Midbrain (tissue), 1 donor: ENCODE results near the gene KCNMA1.
A peak's percentile ranks its signal among the peaks of the same experiment; 100 is the strongest.

ENCODE experiments used
- DNase-seq: peaks from one replicate; lab custom pipeline; 2025; lab: John Stamatoyannopoulos, UW

Gene KCNMA1

DNA sequence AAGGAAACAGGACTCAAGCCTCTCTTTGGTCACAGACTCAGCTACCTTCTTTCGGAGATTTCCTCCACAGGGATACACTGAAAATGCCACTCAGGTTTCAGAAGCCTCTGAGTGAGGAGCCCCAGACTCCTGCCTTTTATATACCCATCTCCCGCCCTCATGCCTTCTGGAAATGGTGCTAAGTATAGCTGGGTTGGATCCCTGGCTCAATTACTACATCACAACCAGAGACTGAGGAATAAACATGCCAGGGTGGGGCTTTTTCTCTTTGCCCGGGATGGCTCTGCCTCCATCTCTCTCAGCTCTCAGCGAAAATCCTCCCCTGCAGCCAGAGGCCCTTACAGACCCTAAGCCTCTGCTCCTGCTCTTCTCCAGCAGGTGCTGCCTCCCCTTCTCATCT lies 299.5 kb downstream of the KCNMA1 start:
- no peak for DNase-seq

DNA sequence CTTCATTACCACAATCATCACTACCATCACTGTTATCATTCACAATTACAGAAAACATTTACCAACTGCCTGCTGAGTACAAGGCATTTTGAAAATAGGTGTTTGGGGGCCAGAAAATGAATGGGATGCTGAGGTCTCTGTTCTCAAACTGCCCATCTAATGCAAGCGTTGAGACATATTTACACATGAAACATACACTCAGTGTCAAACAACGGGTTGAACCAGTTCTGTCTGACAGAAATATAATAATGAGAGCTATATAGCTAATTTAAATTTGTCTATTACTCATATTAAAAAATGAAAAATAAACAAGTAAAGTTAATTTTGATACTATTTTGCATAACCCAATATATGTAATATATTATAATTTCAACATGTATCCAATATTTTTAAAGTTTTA lies 303.1 kb downstream of the KCNMA1 start:
- DNase-seq = no peak

DNA sequence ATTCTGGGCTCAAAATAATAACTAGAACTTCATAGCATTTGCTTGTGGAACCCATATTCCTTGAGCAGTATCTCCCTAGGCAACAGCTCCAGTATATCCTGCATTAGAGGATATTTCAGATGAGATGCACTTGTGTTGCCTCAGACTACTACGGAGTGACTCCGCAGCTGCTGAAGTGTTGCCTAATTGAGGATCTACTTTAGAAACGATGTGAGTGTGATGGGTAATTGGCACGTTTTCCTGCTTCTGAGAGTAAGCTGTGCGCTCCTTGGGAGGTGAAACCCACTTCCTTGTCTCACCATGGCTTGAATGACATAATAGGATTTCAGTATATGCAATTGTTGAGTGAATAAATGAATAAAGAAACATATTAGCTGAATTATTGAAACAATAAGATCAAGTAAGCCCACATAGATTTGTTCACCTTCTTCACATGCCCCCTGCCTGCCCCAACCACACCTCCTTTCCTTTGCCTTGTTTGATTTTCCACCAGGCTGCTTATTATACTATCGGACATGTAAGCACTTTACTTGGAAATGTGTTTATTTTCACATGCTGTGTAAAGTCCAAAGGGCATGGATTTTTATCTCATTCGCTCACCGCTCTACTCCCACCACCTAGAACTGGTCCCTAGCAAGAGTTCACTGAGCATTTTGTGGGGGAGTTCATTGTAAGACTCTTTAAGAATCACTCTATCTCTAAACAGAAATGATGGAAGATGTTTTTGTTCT lies 303.8 kb downstream of the KCNMA1 start:
- no peak for DNase-seq

DNA sequence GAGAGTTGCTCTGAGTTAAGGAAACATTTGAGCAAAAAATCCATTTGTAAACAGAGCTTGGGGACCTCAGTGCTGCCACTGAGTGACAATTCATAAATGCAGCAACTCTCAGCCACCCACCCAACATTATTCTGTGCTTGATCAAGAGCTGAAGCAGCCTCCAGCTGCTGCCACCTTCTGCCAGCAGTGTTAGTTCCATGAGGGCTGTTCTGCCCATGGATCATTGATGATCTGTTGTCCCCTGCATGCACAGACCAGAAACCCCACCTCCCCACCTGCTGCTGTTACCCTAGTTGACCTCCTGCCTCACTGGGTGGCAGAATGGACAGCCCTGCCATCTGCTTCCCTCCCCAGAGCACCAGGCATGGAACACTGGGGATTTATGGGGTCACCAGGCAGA lies 305.4 kb downstream of the KCNMA1 start:
- DNase-seq = no peak

DNA sequence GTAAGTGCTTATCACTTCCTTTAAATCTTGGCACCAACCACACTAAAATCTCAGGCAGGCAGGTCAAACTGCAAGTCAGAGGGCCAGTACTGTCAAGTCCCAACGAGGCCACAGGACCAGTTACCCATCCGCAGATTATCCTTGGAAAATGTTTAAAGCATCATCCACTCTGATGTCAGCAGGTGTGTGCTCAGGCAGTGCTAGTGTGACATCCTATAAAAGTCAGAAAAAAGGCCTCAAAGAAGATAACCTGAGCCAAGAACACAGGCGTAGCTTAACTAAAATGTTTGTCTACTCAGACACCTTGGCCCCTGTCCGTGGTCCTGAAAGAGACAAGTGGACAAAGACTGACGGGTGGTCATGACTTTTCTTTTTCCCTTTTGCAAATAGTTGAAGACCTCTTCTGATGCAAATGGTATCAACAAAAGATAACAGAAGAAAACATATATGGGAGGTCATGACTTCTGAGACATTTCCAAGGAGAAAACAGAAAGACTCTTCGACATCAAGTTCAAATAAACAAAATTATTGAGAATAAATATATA lies 309.3 kb downstream of the KCNMA1 start:
- no peak for DNase-seq

DNA sequence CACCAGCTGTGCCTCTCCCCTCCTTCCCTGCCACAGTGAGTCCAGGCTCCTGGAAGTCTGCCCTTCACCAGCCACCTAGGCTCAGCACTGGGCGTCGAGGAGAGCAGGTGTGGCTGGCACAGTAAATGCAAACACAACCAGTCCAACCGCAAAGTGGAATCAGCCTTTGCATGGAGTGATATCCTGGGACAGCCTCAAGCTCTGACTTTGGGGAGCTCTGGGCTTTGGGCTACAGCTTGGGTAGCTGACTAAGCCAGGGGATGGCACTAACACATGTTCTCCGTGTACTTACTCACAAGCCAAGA lies 312.4 kb downstream of the KCNMA1 start:
- DNase-seq = no peak

- no peak for DNase-seq
Observed at GRCh38 chr10:77321838-77322237, 315.8 kb downstream of the KCNMA1 start.

GRCh38 chr10:77320971-77321471 lies 316.6 kb downstream of the KCNMA1 start:
- no peak for DNase-seq

DNA sequence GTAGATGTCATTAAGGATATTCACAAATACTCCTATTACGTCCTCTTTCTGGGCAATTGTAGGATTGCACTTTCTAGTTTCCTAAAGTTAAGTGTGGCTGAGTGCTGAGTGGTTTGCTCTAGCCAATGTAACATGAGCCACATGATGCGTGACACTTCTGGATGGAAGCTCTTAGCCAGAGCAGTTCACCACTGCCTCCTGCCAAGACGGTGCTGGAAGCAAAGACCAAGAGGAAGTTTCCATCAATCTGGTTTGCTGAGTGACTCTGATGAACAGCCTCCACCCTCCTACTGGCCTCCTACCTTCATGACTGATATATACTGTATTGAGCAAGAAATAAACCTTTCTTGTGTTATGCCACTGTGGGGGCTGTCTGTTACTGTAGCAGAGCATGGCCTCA lies 318.1 kb downstream of the KCNMA1 start:
- DNase-seq = no peak

GRCh38 chr10:77318739-77319138 lies 318.9 kb downstream of the KCNMA1 start:
- peak; percentile 19 for DNase-seq

DNA sequence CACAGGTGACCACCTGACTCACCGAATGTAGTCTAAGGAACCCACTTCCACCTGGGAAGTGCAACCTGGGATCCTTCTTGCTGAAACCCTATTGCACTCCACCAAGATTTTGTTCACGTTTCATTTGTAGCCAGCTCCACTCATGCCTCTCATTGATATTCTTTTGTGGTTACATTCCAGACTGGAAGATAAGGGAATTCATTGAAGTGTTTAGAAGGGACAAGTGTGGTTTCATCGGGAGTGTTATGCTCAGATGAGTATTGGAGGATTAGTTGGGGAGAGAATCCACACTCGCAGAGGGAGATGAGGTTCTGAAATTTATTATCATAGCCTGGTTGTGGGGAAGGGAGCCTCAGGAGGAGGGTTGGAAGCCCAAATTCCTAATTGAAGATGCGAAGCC lies 320.4 kb downstream of the KCNMA1 start:
- DNase-seq = no peak

- DNase-seq = no peak
Observed at GRCh38 chr10:77315496-77316129, 322.0 kb downstream of the KCNMA1 start.

- no peak for DNase-seq
Observed at GRCh38 chr10:77313066-77313750, 324.4 kb downstream of the KCNMA1 start.

- DNase-seq = no peak
Observed at GRCh38 chr10:77311186-77311585, 326.4 kb downstream of the KCNMA1 start.

GRCh38 chr10:77310288-77310840 lies 327.2 kb downstream of the KCNMA1 start:
- DNase-seq = no peak

DNA sequence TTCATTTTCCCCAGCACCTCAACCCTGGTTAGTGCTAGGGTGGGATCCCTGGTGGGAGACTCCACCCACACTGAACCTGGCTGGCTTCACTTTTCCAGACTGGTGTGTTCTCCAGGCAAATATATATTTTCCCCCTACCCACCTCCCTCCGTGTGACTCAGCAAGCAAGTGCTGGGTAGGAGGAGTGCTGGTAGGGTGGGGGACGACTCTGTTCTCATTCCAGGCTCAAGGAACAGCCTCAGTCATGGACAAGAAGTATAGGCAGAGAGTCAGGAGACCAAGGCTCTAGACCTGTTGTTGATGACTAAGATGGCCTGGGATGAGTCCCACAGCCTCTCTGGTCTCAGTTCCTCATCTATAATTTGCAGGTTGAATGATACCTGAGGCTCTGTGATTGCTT lies 328.1 kb downstream of the KCNMA1 start:
- DNase-seq = no peak

GRCh38 chr10:77309092-77309491 lies 328.5 kb downstream of the KCNMA1 start:
- DNase-seq = no peak

DNA sequence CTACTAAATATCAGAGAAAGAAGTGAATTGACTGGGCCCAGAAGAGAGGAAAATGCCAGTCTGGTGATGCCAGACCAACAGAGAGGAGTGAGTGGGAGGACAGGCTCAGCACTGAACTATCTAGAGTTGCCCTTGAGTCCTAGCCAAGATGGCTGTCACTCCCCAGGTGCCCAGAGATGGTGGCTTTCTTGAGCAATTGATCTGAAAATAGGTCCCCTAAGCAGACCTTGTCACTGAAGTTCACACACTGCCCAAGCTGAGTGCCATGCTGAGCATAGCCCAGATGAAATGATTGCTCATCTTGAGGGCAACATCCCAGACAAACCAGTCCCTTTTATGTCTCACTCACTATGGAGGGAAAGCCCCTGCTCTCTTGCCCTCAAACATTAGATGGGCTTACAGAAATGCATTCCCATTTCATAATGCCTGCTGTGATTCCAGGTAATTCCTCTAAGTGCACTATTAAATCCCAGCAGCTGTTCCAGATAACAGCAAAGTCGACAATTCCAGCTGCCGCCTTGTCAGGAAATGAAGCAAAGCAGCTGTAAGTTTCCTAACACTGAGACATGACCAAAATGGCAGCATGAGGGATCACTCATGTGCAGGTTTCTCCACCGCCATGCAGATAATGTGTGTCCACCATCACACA lies 329.4 kb downstream of the KCNMA1 start:
- no peak for DNase-seq

DNA sequence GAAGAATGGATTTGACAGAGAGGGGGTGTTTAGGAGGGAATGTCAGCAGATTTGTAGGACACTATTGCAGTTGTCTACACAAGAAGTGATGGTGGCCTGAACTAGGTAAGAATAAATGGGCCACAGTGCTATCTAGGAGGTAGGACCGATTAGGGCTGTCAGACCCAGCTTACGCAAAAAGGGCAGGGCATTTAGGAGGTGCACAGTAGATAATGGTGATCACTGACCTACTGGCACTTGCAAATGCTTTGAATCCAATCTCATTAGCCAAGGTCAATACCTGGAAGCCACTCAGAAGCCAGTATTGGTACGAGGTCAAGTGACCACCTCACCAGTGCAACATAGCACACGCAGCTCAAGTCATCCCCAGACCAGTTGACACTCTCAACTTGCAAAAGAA lies 330.9 kb downstream of the KCNMA1 start:
- DNase-seq = no peak

DNA sequence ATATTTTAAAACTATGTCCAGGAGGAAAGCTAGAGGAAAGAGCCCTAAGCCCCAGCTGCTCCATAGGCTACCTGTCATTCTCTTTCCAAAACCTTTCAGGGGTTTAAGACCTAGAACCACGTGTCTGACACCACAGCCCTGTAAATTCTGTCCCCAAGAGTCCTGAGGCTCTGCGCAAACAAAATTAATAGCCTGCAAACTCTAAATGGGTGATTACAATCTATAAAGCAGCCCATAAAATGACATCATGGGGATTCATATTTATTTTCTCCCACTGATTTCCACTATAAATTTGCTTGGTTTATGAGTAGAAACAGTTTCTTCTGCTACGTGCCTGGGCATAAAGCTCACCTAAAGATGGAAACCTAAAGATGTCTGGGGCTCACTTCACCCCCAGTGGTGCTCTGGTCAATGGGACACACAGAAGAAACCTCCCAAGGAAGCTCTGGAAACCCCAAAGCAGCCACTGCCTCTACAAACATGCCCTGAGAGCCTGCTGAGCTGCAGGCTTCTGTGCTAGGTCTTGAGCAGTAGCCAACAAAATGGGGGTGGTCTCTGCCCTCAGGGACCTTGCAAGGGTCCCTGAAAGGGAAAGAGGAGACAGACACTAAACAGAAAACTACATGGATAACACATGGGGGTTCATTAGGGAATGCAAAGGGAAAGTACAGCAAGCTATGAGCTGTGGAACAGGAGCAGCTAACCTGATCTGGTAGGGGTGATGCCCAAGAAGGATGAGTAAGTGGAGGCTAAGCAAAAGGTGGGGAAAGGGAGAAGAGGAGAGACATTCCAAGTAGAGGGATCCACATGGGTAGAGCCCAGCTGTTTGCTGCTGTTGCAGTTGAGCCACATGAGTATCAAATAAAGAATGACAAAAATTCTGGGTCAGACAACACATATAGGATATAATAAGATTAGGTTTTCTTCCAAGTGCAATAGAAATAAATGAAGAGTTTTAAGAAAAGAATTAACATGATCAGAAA lies 331.7 kb downstream of the KCNMA1 start:
- no peak for DNase-seq

GRCh38 chr10:77304192-77304591 lies 333.4 kb downstream of the KCNMA1 start:
- DNase-seq = no peak
